ENCODE data around the gene CACNA1E. TPM values are rescaled to one million over a fixed set of nuclear protein-coding genes. Genes with fewer than 3 reads are reported as not detected.

The CACNA1E gene
- total RNA-seq, 1 experiment from 2014 or later: 0.46 TPM

DNA sequence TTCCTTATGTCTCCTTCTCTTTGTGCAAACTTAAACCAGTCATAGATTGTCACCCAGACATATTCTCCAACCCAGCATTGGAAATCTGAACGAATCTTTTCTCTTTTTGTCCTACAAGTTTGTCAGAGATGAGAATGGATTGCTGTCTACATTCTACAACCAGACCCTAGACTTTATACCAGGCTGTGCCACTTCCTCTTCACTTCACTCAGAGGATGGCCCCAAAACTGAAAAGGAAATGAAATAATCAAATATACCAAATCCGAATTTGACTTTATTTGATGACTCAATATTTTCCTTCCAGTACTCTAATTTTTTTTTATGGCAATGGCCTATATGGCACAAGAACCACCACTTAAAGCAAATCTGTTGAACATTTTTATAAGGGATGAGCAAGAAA lies 321.7 kb downstream of the CACNA1E start:
- Histone ChIP-seq H3T11ph (ENCODE audit: low read length) (no peak overlapping the region), H3K79me2 (ENCODE audit: insufficient read depth, low read length) (no peaks in the 10 kb centered on the region), H4K8ac (replicated peaks; ENCODE audit: insufficient read length, low read depth, low read length) (no peak overlapping the region), H3K9ac (ENCODE audit: extremely low read depth, insufficient read length, low read length) (no peak overlapping the region), H3K27me3 (ENCODE audit: insufficient read depth, low read length) (no peaks in the 10 kb centered on the region), H3K79me1 (ENCODE audit: insufficient read depth, low read depth, low read length, poor library complexity, severe bottlenecking) (no peaks in the 10 kb centered on the region), H3K27ac (ENCODE audit: insufficient read length, low read depth, low read length) (no peak overlapping the region), H2BK5ac (ENCODE audit: insufficient read length, low read length) (no peak overlapping the region), H3K18ac (ENCODE audit: insufficient read length, low read depth, low read length) (no peak overlapping the region), H3K23me2 (ENCODE audit: insufficient read length, low read depth, low read length, poor library complexity, severe bottlenecking) (no peaks in the 10 kb centered on the region), H3K4me1 (ENCODE audit: insufficient read depth, low read length) (no peaks in the 10 kb centered on the region), H3K56ac (ENCODE audit: insufficient read length, low read depth, low read length) (no peak overlapping the region), H3K14ac (ENCODE audit: insufficient read depth, low read length) (no peak overlapping the region), H2BK20ac (ENCODE audit: low read depth, low read length, poor library complexity, severe bottlenecking) (no peak overlapping the region), H2AFZ (ENCODE audit: low read length) (no peak overlapping the region), H3K23ac (ENCODE audit: insufficient read length, low read depth, low read length) (no peak overlapping the region), H3K4ac (ENCODE audit: low read depth, low read length) (no peak overlapping the region), H2BK15ac (ENCODE audit: low read depth, low read length) (no peak overlapping the region), H2BK12ac (ENCODE audit: insufficient read length, low read depth, low read length) (no peak overlapping the region), H4K91ac (ENCODE audit: insufficient read length, low read depth, low read length) (no peak overlapping the region), H4K20me1 (ENCODE audit: control insufficient read depth, insufficient read depth, insufficient read length) (no peaks in the 10 kb centered on the region), H3K9me3 (ENCODE audit: control insufficient read depth, low read depth, low read length) (no peaks in the 10 kb centered on the region), H4K5ac (ENCODE audit: insufficient read length, low read depth, low read length) (no peak overlapping the region), H2BK120ac (ENCODE audit: low read depth, low read length, poor library complexity, severe bottlenecking) (no peak overlapping the region), H3K4me2 (ENCODE audit: insufficient read depth, insufficient read length, low read length) (no peak overlapping the region), H2AK5ac (ENCODE audit: insufficient read length, low read length) (no peak overlapping the region)
- H3K27me3 Mint-ChIP-seq (ENCODE audit: low read depth): no peaks in the 10 kb centered on the region
- no peak overlapping the region for H3K27ac Mint-ChIP-seq
- DNase-seq: no peak
- H3K4me3 Mint-ChIP-seq: no peak overlapping the region
- no peaks in the 10 kb centered on the region for H3K36me3 Mint-ChIP-seq (ENCODE audit: insufficient read depth in 1 of 3, low read depth in 3 of 3)
- H3K9me3 Mint-ChIP-seq: no peaks in the 10 kb centered on the region
- no CpG with 5 or more reads among the region's 2 CpGs for WGBS (ENCODE audit: extremely low coverage, insufficient read length, low lambda C conversion rate)
- TF ChIP-seq, protein P1, sequence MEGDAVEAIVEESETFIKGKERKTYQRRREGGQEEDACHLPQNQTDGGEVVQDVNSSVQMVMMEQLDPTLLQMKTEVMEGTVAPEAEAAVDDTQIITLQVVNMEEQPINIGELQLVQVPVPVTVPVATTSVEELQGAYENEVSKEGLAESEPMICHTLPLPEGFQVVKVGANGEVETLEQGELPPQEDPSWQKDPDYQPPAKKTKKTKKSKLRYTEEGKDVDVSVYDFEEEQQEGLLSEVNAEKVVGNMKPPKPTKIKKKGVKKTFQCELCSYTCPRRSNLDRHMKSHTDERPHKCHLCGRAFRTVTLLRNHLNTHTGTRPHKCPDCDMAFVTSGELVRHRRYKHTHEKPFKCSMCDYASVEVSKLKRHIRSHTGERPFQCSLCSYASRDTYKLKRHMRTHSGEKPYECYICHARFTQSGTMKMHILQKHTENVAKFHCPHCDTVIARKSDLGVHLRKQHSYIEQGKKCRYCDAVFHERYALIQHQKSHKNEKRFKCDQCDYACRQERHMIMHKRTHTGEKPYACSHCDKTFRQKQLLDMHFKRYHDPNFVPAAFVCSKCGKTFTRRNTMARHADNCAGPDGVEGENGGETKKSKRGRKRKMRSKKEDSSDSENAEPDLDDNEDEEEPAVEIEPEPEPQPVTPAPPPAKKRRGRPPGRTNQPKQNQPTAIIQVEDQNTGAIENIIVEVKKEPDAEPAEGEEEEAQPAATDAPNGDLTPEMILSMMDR (conservative IDR thresholded peaks at IDR 0.05): no peak
- peaks cover 8 to 15% of the 10 kb centered on the region in 2 experiments; a peak in 3 of 4 replicates for H3K4me1 Mint-ChIP-seq
